D721Med (cell line): Measurements from ENCODE around the gene TOX2.
"Not testable (repeated sequence)": the region's sequence is repeated elsewhere in the genome, so short reads cannot be mapped to it uniquely, and the experiment has no call there.

Experiments
- DNase-seq: peaks from one replicate; pipeline ENCODE4 v3.0.0; 2011; ENCODE audit warnings: low spot score; ENCODE audit not compliant: insufficient read length
- FAIRE-seq: peaks from 2 replicates; lab custom pipeline; 2011; peaks lifted over from hg19 to GRCh38; lab: Jason Lieb, UNC
- CTCF ChIP-seq: IDR thresholded peaks from 2 replicates; pipeline ENCODE4 v1.5.1; 2012; ENCODE audit warnings: mild to moderate bottlenecking, control low read depth; ENCODE audit not compliant: insufficient read depth; ENCODE audit errors: missing control alignments

Gene TOX2

DNA sequence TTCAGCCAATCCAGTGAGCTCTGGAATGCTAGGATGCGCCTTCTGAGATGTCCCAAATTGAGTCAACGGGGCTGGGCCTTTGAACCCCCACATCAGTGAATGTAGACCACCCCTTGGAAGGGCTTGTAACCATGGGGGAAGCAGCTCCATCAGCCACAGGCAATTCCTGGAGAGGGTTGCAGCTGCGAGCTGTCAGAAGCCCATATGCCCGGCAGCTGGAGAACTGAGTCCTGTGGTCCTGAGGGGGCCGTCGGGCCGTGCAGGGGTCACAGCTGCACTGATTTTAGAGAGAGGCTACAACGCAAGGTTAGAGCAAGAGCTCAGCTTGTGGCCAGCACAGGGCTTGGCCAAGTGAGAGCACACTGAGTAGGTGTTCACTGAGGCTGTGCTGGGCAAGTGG is 121.3 kb downstream of the TOX2 start:
- DNase-seq (no peak), FAIRE-seq (no peak)
- TF ChIP-seq CTCF = no peak

DNA sequence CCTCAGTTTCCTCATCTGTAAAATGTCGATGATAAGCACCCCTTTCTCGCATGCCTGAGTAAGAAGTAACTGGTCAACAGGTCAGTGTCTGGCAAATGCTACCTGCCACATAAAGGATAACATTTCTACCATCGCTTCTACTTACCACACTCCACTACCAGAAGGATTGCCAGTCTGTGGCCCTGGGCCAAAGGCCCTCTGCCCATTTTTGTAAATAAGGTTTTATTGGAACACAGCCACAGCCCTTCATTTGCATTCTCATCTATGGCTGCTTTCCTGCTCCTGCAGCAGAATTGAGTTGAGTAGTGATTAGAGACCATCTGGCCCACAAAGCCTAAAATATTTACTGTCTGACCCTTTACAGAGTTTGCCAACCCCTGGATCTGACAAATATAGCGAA is 121.8 kb downstream of the TOX2 start:
- FAIRE-seq (no peak), DNase-seq (no peak)
- no peak for TF ChIP-seq CTCF

DNA sequence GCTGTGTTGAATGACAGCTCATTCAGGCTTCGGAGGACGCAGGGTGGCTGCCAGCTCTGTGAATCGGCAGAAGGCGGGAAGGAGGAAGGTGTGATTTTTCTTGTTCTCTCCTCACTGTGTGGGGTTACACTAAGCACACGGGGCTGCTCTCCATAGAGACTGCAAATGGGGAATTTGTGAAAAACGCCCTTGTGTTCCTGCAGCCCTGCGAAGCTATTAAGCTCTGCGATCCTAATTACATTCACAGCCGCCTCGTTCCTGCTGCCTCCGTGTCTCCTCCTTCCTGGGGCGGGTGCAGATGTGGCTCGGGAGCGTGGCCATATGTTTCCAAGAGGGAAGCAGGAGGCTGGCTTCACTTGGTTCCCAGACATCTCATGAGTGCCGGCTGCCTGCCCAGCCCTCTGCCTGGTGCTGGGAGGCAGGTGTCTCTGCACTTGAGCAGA is 124.0 kb downstream of the TOX2 start:
- FAIRE-seq (no peak), DNase-seq (no peak)
- no peak for TF ChIP-seq CTCF

- no peak for DNase-seq
- no peak for FAIRE-seq
- TF ChIP-seq CTCF = no peak
These were observed 124.5 kb downstream of the TOX2 start for GRCh38 chr20:44039147-44039546.

DNA sequence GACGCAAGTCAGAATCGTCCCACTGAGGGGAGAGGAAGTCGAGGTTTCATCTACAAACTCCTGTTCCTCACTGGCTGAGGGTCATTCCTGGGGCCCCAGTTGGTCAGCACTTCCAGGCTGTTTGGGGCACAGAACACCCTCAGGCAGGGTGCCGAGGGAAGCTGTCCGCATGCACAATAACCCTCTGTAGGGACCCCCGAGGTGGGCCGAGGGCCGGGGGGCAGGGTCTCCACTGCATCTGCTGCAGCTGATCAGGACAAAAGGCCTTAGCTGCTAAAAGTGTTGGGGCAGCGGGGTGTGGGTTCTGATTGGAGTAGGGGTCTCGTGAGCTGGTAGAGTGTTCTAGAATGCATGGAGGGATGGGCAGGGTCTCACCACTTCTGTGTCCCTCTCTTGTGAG is 125.1 kb downstream of the TOX2 start:
- DNase-seq = no peak
- no peak for TF ChIP-seq CTCF
- no peak for FAIRE-seq

- TF ChIP-seq CTCF = no peak
- no peak for DNase-seq
- no peak for FAIRE-seq
These were observed 125.7 kb downstream of the TOX2 start for GRCh38 chr20:44040202-44040915.

DNA sequence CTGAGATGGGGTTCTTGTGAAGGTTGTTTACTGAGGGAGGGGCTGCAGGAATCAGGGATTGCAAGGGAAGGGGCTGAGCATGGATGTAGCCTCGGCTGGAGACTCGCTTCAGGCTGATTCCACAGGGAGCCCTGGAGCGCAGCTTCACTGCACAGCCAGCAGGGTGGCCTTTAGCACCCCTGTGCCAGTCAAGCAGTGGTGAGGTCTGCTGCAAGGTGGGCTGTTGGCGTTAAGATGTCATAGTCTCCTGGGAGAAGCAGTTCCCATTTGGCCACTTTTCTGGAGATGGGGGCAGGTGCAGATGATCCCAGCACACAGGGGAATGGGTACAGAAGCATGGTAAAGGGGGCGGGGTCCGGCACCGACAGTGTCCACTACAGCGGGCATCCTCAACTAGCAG is 126.3 kb downstream of the TOX2 start:
- no peak for TF ChIP-seq CTCF
- FAIRE-seq (no peak), DNase-seq (no peak)

- not testable (repeated sequence) for FAIRE-seq, DNase-seq
These were observed 130.1 kb downstream of the TOX2 start for GRCh38 chr20:44044712-44045111.
